Measurements from ENCODE around the gene EHF. TPM values are rescaled to one million over a fixed set of nuclear protein-coding genes. Genes with fewer than 3 reads are reported as not detected.

The EHF gene
- total RNA-seq, 1 experiment from 2014 or later, result 1.1 TPM

DNA sequence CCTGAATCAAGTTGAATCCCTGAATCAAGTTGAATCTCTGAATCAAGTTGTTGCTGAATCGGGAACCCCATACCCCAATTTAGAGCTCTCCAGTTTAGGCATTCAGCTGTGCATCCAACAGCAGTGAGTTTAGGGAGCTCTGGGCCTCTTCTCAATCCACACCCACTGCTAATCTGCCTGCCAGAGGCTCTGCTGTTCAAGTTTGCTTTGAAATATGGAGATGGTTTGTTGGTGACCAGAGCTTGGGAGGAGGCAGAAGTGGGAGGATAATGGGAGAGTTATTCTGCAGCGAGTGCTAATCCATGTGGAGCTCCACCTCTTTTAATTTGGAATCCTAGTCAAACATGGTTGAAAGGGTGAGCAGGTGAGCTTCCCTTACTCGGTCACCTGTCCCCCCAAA is 22.4 kb downstream of the EHF start:
- POLR2A ChIA-PET, result interaction anchor here (0.7 to 15.2 kb wide), 11 partner anchors 7 to 246 kb away, joined by 3 to 273 read pairs (median 4); partner anchors contain the start of gene EHF
- no peak for DNase-seq (ENCODE audit: unreplicated experiment)
- Mint-ChIP-seq H3K27me3 (ENCODE audit: insufficient read depth, unreplicated experiment) (no peaks in the 10 kb centered on the region), H3K27ac (ENCODE audit: low read depth, unreplicated experiment) (peak overlapping the region; percentile 65), H3K9me3 (ENCODE audit: unreplicated experiment) (no peaks in the 10 kb centered on the region), H3K4me1 (ENCODE audit: insufficient read depth, unreplicated experiment) (peaks cover 60% of the 10 kb centered on the region), H3K36me3 (ENCODE audit: insufficient read depth, unreplicated experiment) (peaks cover 11% of the 10 kb centered on the region), H3K4me3 (ENCODE audit: unreplicated experiment) (peak overlapping the region; percentile 39)
- intact Hi-C loops (cut with micrococcal nuclease), result no loop called here
- BruUV-seq (replicated peaks), result no TSS peak
- TF ChIP-seq, protein P1, sequence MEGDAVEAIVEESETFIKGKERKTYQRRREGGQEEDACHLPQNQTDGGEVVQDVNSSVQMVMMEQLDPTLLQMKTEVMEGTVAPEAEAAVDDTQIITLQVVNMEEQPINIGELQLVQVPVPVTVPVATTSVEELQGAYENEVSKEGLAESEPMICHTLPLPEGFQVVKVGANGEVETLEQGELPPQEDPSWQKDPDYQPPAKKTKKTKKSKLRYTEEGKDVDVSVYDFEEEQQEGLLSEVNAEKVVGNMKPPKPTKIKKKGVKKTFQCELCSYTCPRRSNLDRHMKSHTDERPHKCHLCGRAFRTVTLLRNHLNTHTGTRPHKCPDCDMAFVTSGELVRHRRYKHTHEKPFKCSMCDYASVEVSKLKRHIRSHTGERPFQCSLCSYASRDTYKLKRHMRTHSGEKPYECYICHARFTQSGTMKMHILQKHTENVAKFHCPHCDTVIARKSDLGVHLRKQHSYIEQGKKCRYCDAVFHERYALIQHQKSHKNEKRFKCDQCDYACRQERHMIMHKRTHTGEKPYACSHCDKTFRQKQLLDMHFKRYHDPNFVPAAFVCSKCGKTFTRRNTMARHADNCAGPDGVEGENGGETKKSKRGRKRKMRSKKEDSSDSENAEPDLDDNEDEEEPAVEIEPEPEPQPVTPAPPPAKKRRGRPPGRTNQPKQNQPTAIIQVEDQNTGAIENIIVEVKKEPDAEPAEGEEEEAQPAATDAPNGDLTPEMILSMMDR (IDR thresholded peaks at IDR 0.05; ENCODE audit: unreplicated experiment), result no peak
- CTCF ChIA-PET, result interaction anchor here (0.6 to 3.1 kb wide), 11 partner anchors 9 to 845 kb away, joined by 3 to 20 read pairs (median 3); no protein-coding TSS in a partner anchor

DNA sequence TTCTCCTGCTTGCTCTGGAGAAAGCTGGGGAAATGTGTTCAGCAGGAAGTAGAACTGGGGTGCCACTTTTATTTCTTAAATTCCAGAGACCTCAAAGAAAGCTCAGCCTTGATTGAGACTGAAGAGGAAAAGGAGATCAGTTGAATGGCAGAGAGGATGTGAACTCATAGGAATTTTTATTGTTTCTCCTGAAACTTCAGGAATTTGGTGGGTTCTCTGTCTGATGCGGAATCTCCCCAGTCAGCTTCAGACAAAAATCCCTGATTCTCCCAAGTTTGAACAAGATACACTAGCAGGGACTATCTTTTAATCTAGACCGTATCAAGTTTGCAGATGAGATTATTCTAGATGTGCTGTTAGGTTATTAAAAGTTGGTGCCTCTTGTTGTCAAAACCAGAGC is 23.0 kb downstream of the EHF start:
- Mint-ChIP-seq H3K27ac (ENCODE audit: low read depth, unreplicated experiment) (peak overlapping the region; percentile 75), H3K27me3 (ENCODE audit: insufficient read depth, unreplicated experiment) (no peaks in the 10 kb centered on the region), H3K4me1 (ENCODE audit: insufficient read depth, unreplicated experiment) (peaks cover 60% of the 10 kb centered on the region), H3K36me3 (ENCODE audit: insufficient read depth, unreplicated experiment) (peaks cover 11% of the 10 kb centered on the region), H3K9me3 (ENCODE audit: unreplicated experiment) (no peaks in the 10 kb centered on the region), H3K4me3 (ENCODE audit: unreplicated experiment) (peak overlapping the region; percentile 39)
- TF ChIP-seq, protein P1 (IDR thresholded peaks at IDR 0.05; ENCODE audit: unreplicated experiment), result no peak
- ChIA-PET POLR2A (interaction anchor here (0.6 to 15.2 kb wide), 7 partner anchors 6 to 136 kb away, joined by 3 to 273 read pairs (median 4); partner anchors contain the start of gene EHF), CTCF (interaction anchor here (0.6 to 3.1 kb wide), 9 partner anchors 9 to 247 kb away, joined by 3 to 20 read pairs (median 4); no protein-coding TSS in a partner anchor)
- no peak for DNase-seq (ENCODE audit: unreplicated experiment)
- intact Hi-C loops (cut with micrococcal nuclease), result no loop called here
- no TSS peak for BruUV-seq (replicated peaks)

DNA sequence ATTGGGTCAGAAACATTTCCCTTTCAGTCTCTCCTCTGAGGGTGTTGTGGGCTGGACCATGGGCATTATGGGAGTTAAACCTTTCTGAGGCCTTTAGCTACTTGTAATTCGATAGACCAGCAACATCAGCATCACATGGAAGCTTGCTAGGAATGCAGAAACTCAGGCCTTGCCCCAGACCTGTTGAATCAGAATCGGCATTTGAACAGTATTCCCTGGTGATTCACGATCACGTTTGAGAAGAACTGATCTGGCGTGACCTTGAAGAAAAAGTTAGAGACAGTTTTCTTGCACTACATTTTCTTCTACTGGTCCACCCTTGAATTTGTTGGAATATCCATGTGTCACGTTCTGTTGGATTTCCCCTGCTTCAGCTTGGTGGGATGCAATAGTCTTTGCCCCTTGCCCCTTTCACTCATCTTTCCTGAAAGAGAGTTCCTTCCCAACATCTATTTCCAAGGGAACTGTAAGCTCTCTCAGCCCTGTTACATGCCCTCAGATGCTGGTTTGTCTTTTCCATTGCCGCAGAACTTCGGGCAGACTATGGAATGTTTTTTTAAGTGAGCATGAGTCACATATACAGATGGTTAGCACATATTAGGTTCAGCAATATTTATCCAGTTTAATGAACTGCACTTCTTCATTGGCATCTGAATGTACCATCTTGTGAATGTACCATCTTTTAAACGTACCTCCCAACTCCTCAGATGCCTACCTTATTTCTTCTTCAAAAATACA is 23.9 kb downstream of the EHF start:
- no peaks in the 10 kb centered on the region for H3K27me3 Mint-ChIP-seq (ENCODE audit: insufficient read depth, unreplicated experiment)
- H3K27ac Mint-ChIP-seq (ENCODE audit: low read depth, unreplicated experiment), result peak overlapping the region; percentile 75
- H3K9me3 Mint-ChIP-seq (ENCODE audit: unreplicated experiment), result no peaks in the 10 kb centered on the region
- DNase-seq (ENCODE audit: unreplicated experiment), result peak; percentile 82
- peak overlapping the region; percentile 39 for H3K4me3 Mint-ChIP-seq (ENCODE audit: unreplicated experiment)
- BruUV-seq (replicated peaks), result no TSS peak
- H3K36me3 Mint-ChIP-seq (ENCODE audit: insufficient read depth, unreplicated experiment), result peaks cover 11% of the 10 kb centered on the region
- intact Hi-C loops (cut with micrococcal nuclease), result no loop called here
- TF ChIP-seq, protein P1 (IDR thresholded peaks at IDR 0.05; ENCODE audit: unreplicated experiment), result no peak
- ChIA-PET POLR2A (interaction anchor here (1.0 to 15.2 kb wide), 10 partner anchors 5 to 237 kb away, joined by 3 to 273 read pairs (median 4); partner anchors contain the start of gene EHF), CTCF (interaction anchor here (0.7 to 3.1 kb wide), 7 partner anchors 8 to 246 kb away, joined by 3 to 20 read pairs (median 4); no protein-coding TSS in a partner anchor)
- peaks cover 53% of the 10 kb centered on the region for H3K4me1 Mint-ChIP-seq (ENCODE audit: insufficient read depth, unreplicated experiment)

DNA sequence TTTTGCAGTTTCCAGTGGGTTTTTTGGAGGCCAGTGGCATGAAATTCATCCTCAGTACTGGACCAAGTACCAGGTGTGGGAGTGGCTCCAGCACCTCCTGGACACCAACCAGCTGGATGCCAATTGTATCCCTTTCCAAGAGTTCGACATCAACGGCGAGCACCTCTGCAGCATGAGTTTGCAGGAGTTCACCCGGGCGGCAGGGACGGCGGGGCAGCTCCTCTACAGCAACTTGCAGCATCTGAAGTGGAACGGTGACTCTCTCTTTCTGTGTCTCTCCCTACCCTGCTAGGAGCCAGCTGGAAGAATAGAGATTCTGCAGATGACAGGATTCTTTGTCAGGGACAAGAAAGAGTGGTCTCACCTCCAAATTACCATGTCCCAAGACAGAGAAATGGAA is 25.5 kb downstream of the EHF start:
- H3K27ac Mint-ChIP-seq (ENCODE audit: low read depth, unreplicated experiment), result no peak overlapping the region

More for the DNA sequence above, 25.5 kb downstream of the EHF start:
- no TSS peak for BruUV-seq (replicated peaks)
- TF ChIP-seq, protein P1 (IDR thresholded peaks at IDR 0.05; ENCODE audit: unreplicated experiment), result no peak
- H3K36me3 Mint-ChIP-seq (ENCODE audit: insufficient read depth, unreplicated experiment), result peaks cover 11% of the 10 kb centered on the region
- peaks cover 43% of the 10 kb centered on the region for H3K4me1 Mint-ChIP-seq (ENCODE audit: insufficient read depth, unreplicated experiment)
- ChIA-PET CTCF (interaction anchor here (0.6 to 1.3 kb wide), 2 partner anchors 10 to 61 kb away, joined by 3 to 4 read pairs; no protein-coding TSS in a partner anchor), POLR2A (interaction anchor here (0.6 to 15.2 kb wide), 4 partner anchors 4 to 235 kb away, joined by 3 to 273 read pairs (median 138); no protein-coding TSS in a partner anchor)
- no peaks in the 10 kb centered on the region for H3K27me3 Mint-ChIP-seq (ENCODE audit: insufficient read depth, unreplicated experiment)
- intact Hi-C loops (cut with micrococcal nuclease), result no loop called here
- no peak for DNase-seq (ENCODE audit: unreplicated experiment)
- H3K4me3 Mint-ChIP-seq (ENCODE audit: unreplicated experiment), result no peak overlapping the region
- H3K9me3 Mint-ChIP-seq (ENCODE audit: unreplicated experiment), result no peaks in the 10 kb centered on the region
